Caco-2 (cell line): ENCODE results near the gene PPFIA3. TPM values are rescaled to one million over a fixed set of nuclear protein-coding genes. Genes with fewer than 3 reads are reported as not detected.
"Not testable (repeated sequence)": the region's sequence is repeated elsewhere in the genome, so short reads cannot be mapped to it uniquely, and the experiment has no call there.

Experiments
- BruUV-seq: library from RNA; stranded (reverse); fragments of 400-500 nt; replicated peaks from 2 replicates; lab custom pipeline; 2021; lab: Mats Ljungman, UMichigan
- CTCF ChIA-PET: fragments of 300-600 bp; sonication (Branson Sonifier 250); formaldehyde crosslinking; loops from one replicate; lab custom pipeline; 2022; ENCODE audit warnings: antibody characterized with exemption; lab: Charles Lee
- POLR2A ChIA-PET: fragments of 300-600 bp; sonication (Branson Sonifier 250); formaldehyde crosslinking; loops from one replicate; lab custom pipeline; 2022; ENCODE audit warnings: antibody characterized with exemption; lab: Charles Lee
- DNase-seq, 2 experiments: peaks; one replicate each; pipeline versions ENCODE4 v3.0.0 to v3.0.0-alpha.2; 2020 to 2022
- H3K27me3 ChIP-seq: replicated peaks from 2 replicates; pipeline ENCODE4 v1.6.0; 2011; ENCODE audit warnings: low read length; ENCODE audit not compliant: control insufficient read depth, insufficient read depth
- H3K36me3 ChIP-seq: 2 replicates; pipeline ENCODE4 v1.5.1; 2011; ENCODE audit warnings: low read length; ENCODE audit not compliant: control insufficient read depth, insufficient read depth
- H3K4me1 ChIP-seq: fragments of 250-450 bp; sonication (Bioruptor Pico); 2 replicates; pipeline ENCODE4 v1.5.1; 2020; ENCODE audit warnings: mild to moderate bottlenecking
- H3K4me3 ChIP-seq: 2 replicates; pipeline ENCODE4 v1.5.1; 2011; ENCODE audit warnings: low read depth, mild to moderate bottlenecking, control low read depth, low read length
- H3K9me3 ChIP-seq: fragments of 250-450 bp; sonication (Bioruptor Pico); 2 replicates; pipeline ENCODE4 v1.5.1; 2020; ENCODE audit warnings: mild to moderate bottlenecking, moderate library complexity
- H3K27ac Mint-ChIP-seq: one replicate; pipeline ENCODE4 v1.8.0; 2022; ENCODE audit warnings: mixed read lengths; ENCODE audit not compliant: unreplicated experiment
- H3K27me3 Mint-ChIP-seq: one replicate; pipeline ENCODE4 v1.8.0; 2022; ENCODE audit warnings: mixed read lengths; ENCODE audit not compliant: insufficient read depth, unreplicated experiment
- H3K36me3 Mint-ChIP-seq: one replicate; pipeline ENCODE4 v1.8.0; 2022; ENCODE audit warnings: mild to moderate bottlenecking, mixed read lengths; ENCODE audit not compliant: insufficient read depth, unreplicated experiment
- H3K4me1 Mint-ChIP-seq: one replicate; pipeline ENCODE4 v1.8.0; 2022; ENCODE audit warnings: low read depth, mixed read lengths; ENCODE audit not compliant: unreplicated experiment
- H3K4me3 Mint-ChIP-seq: one replicate; pipeline ENCODE4 v1.8.0; 2022; ENCODE audit warnings: mild to moderate bottlenecking, moderate library complexity, mixed read lengths; ENCODE audit not compliant: unreplicated experiment
- H3K9me3 Mint-ChIP-seq: one replicate; pipeline ENCODE4 v1.8.0; 2022; ENCODE audit warnings: mixed read lengths; ENCODE audit not compliant: unreplicated experiment
- CTCF ChIP-seq, 2 experiments: fragments of 200-600 bp in 1 of 2; IDR thresholded peaks; 1 replicate in 1 of 2; 2 replicates in 1 of 2; pipeline versions ENCODE4 v1.5.1 to v1.8.0; 2011 to 2022; ENCODE audit warnings: antibody characterized with exemption in 1 of 2, control low read depth in 1 of 2, inconsistent platforms in 1 of 2, low read depth in 1 of 2, low read length in 1 of 2, mild to moderate bottlenecking in 1 of 2, moderate library complexity in 1 of 2; ENCODE audit not compliant: insufficient read depth in 1 of 2, severe bottlenecking in 1 of 2, unreplicated experiment in 1 of 2
- intact Hi-C: fragments of 100-400 bp; cut with micrococcal nuclease; formaldehyde crosslinking; loops from one replicate; pipeline ENCODE4 v1.10.0; 2022; ENCODE audit not compliant: unreplicated experiment
- total RNA-seq: library from RNA; stranded (reverse); gene quantifications from 2 replicates; pipeline ENCODE4 v1.2.3, GENCODE V29; 2022

Gene PPFIA3
- total RNA-seq, 1 experiment from 2014 or later, result 11.8 TPM

- ChIA-PET CTCF (no interaction called here), POLR2A (no interaction called here)
- Histone ChIP-seq H3K27me3 (no peaks in the 10 kb centered on the region), H3K36me3 (no peaks in the 10 kb centered on the region), H3K9me3 (no peaks in the 10 kb centered on the region), H3K4me1 (peaks cover 27% of the 10 kb centered on the region), H3K4me3 (no peak overlapping the region)
- no peak for DNase-seq
- Mint-ChIP-seq H3K27me3 (peaks cover 4% of the 10 kb centered on the region), H3K27ac (no peak overlapping the region), H3K9me3 (no peaks in the 10 kb centered on the region), H3K4me1 (peaks cover 39% of the 10 kb centered on the region), H3K4me3 (peak overlapping the region; percentile 94), H3K36me3 (peaks cover 24% of the 10 kb centered on the region)
- intact Hi-C loops, result no loop called here
- no TSS peak for BruUV-seq
- no peak for TF ChIP-seq CTCF (IDR thresholded peaks at IDR 0.05; ENCODE audit: insufficient read depth in 1 of 2, low read depth in 1 of 2, low read length in 1 of 2, severe bottlenecking in 1 of 2, unreplicated experiment in 1 of 2)
Measured at GRCh38 chr19:49120868-49121267, 1.5 kb downstream of the PPFIA3 start.

- intact Hi-C loops, DNase-seq, H3K9me3 Mint-ChIP-seq, H3K27me3 ChIP-seq, H3K4me3 ChIP-seq, H3K27ac Mint-ChIP-seq, H3K36me3 ChIP-seq, H3K4me3 Mint-ChIP-seq, H3K27me3 Mint-ChIP-seq, H3K9me3 ChIP-seq, BruUV-seq, POLR2A ChIA-PET: not testable (repeated sequence)
- peaks cover 24% of the 10 kb centered on the region for H3K36me3 Mint-ChIP-seq
- H3K4me1 ChIP-seq, result peaks cover 27% of the 10 kb centered on the region
- CTCF ChIA-PET, result interaction anchor here (0.7 kb wide), 1 partner anchor 73 kb away, joined by 7 read pairs; no protein-coding TSS in a partner anchor
- H3K4me1 Mint-ChIP-seq, result peaks cover 31% of the 10 kb centered on the region
Measured at GRCh38 chr19:49121841-49122240, 2.5 kb downstream of the PPFIA3 start.

GRCh38 chr19:49123285-49123684 is 3.9 kb downstream of the PPFIA3 start:
- intact Hi-C loops, H3K9me3 ChIP-seq, H3K27me3 ChIP-seq, CTCF ChIA-PET, H3K4me3 Mint-ChIP-seq, H3K27me3 Mint-ChIP-seq, H3K4me3 ChIP-seq, H3K36me3 ChIP-seq, POLR2A ChIA-PET, BruUV-seq, DNase-seq, H3K27ac Mint-ChIP-seq, H3K9me3 Mint-ChIP-seq: not testable (repeated sequence)
- peaks cover 20% of the 10 kb centered on the region for H3K4me1 ChIP-seq
- Mint-ChIP-seq H3K4me1 (peaks cover 24% of the 10 kb centered on the region), H3K36me3 (peaks cover 25% of the 10 kb centered on the region)

- Histone ChIP-seq H3K36me3 (peaks cover 2% of the 10 kb centered on the region; the same call in 1 of the 2 replicates), H3K4me3 (peak overlapping the region; percentile 24), H3K9me3 (no peaks in the 10 kb centered on the region), H3K4me1 (peaks cover 17% of the 10 kb centered on the region), H3K27me3 (no peaks in the 10 kb centered on the region)
- Mint-ChIP-seq H3K9me3 (peaks cover 7% of the 10 kb centered on the region), H3K4me3 (peak overlapping the region; percentile 71), H3K27me3 (peaks cover 4% of the 10 kb centered on the region), H3K4me1 (peaks cover 32% of the 10 kb centered on the region), H3K36me3 (peaks cover 26% of the 10 kb centered on the region), H3K27ac (peak overlapping the region; percentile 80)
- BruUV-seq, result no TSS peak
- TF ChIP-seq CTCF (IDR thresholded peaks at IDR 0.05; ENCODE audit: insufficient read depth in 1 of 2, low read depth in 1 of 2, low read length in 1 of 2, severe bottlenecking in 1 of 2, unreplicated experiment in 1 of 2), result no peak
- intact Hi-C loops, result no loop called here
- ChIA-PET CTCF (interaction anchor here (0.6 to 1.5 kb wide), 7 partner anchors 11 to 791 kb away, joined by 3 to 13 read pairs (median 8); partner anchors contain the start of gene LIN7B), POLR2A (interaction anchor here (0.5 to 0.7 kb wide), 5 partner anchors 9 to 737 kb away, joined by 3 to 4 read pairs (median 3); partner anchors contain the start of gene LIN7B)
- peak; percentile 79 to 92 for DNase-seq
Measured at GRCh38 chr19:49125025-49125731, 5.8 kb downstream of the PPFIA3 start.
